ENCODE data around the gene HERC2. TPM values are rescaled to one million over a fixed set of nuclear protein-coding genes. Genes with fewer than 3 reads are reported as not detected.

Gene HERC2
- total RNA-seq, 1 experiment from 2014 or later = 69.2 TPM

GRCh38 chr15:28110481-28110881, 211.5 kb downstream of the HERC2 start:
- Mint-ChIP-seq H3K4me1 (0 out of 4 replicates have a peak, but pooled peaks cover 0 to 7% of the 10 kb centered on the region in 2 experiments), H3K27me3 (ENCODE audit: low read depth) (peaks cover 33% of the 10 kb centered on the region), H3K4me3 (no peak overlapping the region), H3K36me3 (ENCODE audit: insufficient read depth in 1 of 3, low read depth in 3 of 3) (peaks cover 36 to 40% (median 38%) of the 10 kb centered on the region in 3 experiments), H3K9me3 (peaks cover 0 to under 1% of the 10 kb centered on the region in 2 experiments; a peak in 4 of 5 replicates), H3K27ac (no peak overlapping the region)
- no peak overlapping the region for H3K4me2 ChIP-seq (ENCODE audit: insufficient read depth, insufficient read length, low read length)
- peaks cover 21% of the 10 kb centered on the region; the same call in 1 of the 2 replicates for H3K27me3 ChIP-seq (ENCODE audit: insufficient read depth, low read length)
- H3K4me1 ChIP-seq (ENCODE audit: insufficient read depth, low read length) = no peaks in the 10 kb centered on the region
- TF ChIP-seq CTCF (conservative IDR thresholded peaks at IDR 0.05) = no peak
- H3K18ac ChIP-seq (ENCODE audit: insufficient read length, low read depth, low read length) = no peak overlapping the region
- H2BK20ac ChIP-seq (ENCODE audit: low read depth, low read length, poor library complexity, severe bottlenecking) = no peak overlapping the region
- H3K23me2 ChIP-seq (ENCODE audit: insufficient read length, low read depth, low read length, poor library complexity, severe bottlenecking) = peaks cover 8% of the 10 kb centered on the region
- H3K14ac ChIP-seq (ENCODE audit: insufficient read depth, low read length) = no peak overlapping the region
- H3K9ac ChIP-seq (ENCODE audit: extremely low read depth, insufficient read length, low read length) = no peak overlapping the region
- no peak overlapping the region for H3K56ac ChIP-seq (ENCODE audit: insufficient read length, low read depth, low read length)
- no peak overlapping the region for H3K27ac ChIP-seq (ENCODE audit: insufficient read length, low read depth, low read length)
- H4K91ac ChIP-seq (ENCODE audit: insufficient read length, low read depth, low read length) = no peak overlapping the region
- no peak overlapping the region for H2BK12ac ChIP-seq (ENCODE audit: insufficient read length, low read depth, low read length)
- WGBS (ENCODE audit: extremely low coverage, insufficient read length, low lambda C conversion rate) = no CpG with 5 or more reads among the region's 7 CpGs
- H2BK120ac ChIP-seq (ENCODE audit: low read depth, low read length, poor library complexity, severe bottlenecking) = no peak overlapping the region
- no peaks in the 10 kb centered on the region for H3K9me3 ChIP-seq (ENCODE audit: control insufficient read depth, low read depth, low read length)
- H3K23ac ChIP-seq (ENCODE audit: insufficient read length, low read depth, low read length) = no peak overlapping the region
- no peak overlapping the region for H2BK5ac ChIP-seq (ENCODE audit: insufficient read length, low read length)
- no peak overlapping the region for H2AFZ ChIP-seq (ENCODE audit: low read length)
- DNase-seq = peak; percentile 21
- H3K4ac ChIP-seq (ENCODE audit: low read depth, low read length) = no peak overlapping the region
- H4K8ac ChIP-seq (replicated peaks; ENCODE audit: insufficient read length, low read depth, low read length) = no peak overlapping the region
- no peak overlapping the region for H2AK5ac ChIP-seq (ENCODE audit: insufficient read length, low read length)
- no peak overlapping the region for H2BK15ac ChIP-seq (ENCODE audit: low read depth, low read length)
- H3K79me1 ChIP-seq (ENCODE audit: insufficient read depth, low read depth, low read length, poor library complexity, severe bottlenecking) = no peaks in the 10 kb centered on the region
- no peak overlapping the region for H3T11ph ChIP-seq (ENCODE audit: low read length)
- no peaks in the 10 kb centered on the region for H3K79me2 ChIP-seq (ENCODE audit: insufficient read depth, low read length)
- H4K5ac ChIP-seq (ENCODE audit: insufficient read length, low read depth, low read length) = no peak overlapping the region
- no peaks in the 10 kb centered on the region for H4K20me1 ChIP-seq (ENCODE audit: control insufficient read depth, insufficient read depth, insufficient read length)

All from H9 (cell line).